Measurements from ENCODE around the gene EMILIN1.

Gene EMILIN1

DNA sequence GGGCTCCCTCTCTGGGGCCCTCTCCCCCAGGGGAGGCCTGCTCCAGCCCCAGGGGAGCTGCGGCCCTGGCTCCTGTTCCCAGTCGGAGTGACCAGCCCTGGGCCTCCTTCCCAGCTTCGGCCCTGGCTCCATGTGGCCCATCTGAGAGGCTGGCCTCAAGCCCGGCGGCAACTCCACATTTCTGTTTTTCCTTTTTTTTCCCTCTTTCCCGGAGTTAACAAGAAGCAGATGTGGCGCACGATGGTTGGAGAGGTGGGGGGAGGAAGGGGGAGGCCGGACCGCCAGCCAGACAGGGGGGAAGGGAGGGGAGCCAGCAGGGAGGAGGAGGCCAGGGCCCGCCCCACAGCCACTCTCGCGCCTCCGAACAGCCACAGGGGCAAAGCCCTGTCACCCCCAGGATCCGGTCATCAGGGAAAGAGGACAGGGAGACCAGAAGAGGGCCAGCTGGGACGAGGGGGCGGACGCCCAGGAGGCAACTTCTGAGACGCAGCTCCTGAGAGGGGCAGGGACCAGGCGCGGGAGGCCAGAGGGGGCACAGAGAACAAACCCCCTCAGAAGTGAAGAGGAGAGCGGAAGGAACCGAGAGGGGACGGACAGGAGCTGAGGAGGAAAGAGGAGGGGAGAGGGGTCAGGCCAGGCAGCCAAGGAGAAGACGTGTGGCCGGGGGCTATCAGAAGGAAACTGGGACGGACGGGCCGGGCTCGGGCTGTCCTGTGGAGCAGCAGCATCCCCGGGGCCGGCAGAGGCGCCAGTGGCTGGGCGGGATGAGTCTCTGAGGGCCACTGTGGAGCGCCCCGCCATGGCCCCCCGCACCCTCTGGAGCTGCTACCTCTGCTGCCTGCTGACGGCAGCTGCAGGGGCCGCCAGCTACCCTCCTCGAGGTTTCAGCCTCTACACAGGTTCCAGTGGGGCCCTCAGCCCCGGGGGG, at the start of gene EMILIN1:
TSS of gene EMILIN1 (plus strand) at position 349 of the 928 bp plus-strand sequence. CDS start at position 800, 451 bp downstream.
- DNase-seq: peak; percentile 51

DNA sequence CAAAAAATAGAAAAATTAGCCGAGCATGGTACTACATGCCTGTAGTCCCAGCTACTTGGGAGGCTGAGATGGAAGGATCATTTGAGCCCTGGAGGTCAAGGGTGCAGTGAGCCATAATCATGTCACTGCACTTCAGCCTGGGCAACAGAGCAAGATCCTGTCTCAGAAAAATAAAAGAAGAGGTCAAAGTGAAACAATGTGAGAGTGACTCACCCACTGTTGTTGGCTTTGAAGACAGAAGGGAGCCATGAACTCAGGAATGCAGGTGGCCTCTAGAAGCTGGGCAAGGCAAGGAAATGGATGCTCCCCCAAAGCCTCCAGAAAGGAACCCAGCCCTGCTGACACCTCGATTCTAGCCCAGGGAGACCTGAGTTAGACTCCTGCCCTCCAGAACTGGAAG, 49.4 kb upstream of the EMILIN1 start:
- DNase-seq: no peak

DNA sequence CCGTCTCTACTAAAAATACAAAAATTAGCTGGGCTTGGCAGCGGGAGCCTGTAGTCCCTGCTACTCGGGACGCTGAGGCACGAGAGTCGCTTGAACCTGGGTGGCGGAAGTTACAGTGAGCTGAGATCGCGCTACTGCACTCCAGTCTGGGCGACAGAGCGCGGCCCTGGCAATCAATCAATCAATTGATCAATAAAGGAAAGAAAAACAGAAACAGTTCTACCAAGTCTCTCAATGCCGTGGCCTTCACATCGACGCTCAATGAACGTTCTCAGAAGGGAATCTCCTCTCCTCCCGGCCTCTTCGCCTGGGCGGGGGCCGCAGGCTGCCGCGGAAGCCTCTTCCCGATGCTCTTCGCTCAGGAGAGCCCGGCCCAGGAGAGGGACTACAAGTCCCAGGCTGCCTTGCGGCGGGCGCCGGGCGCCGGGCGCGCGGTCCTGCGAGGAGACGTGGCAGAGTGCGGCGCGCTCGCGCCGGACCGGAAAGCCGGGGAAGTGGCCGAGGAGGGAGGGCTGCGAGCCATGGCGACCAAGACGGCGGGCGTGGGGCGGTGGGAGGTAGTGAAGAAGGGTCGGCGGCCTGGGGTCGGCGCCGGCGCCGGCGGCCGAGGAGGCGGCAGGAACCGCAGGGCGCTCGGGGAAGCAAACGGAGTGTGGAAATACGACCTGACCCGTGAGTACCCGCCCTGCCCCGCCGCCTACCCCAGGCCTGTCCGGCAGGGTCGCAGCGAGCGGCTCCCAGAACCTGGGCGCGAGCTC, 45.7 kb upstream of the EMILIN1 start, which contains the start of gene TMEM214:
TSS of gene TMEM214 (plus strand) at position 471 of the 758 bp plus-strand sequence. CDS start at position 522, 51 bp downstream.
- DNase-seq: peak; percentile 70

- DNase-seq: no peak
Measured at GRCh38 chr2:27033253-27033852, 45.1 kb upstream of the EMILIN1 start.

DNA sequence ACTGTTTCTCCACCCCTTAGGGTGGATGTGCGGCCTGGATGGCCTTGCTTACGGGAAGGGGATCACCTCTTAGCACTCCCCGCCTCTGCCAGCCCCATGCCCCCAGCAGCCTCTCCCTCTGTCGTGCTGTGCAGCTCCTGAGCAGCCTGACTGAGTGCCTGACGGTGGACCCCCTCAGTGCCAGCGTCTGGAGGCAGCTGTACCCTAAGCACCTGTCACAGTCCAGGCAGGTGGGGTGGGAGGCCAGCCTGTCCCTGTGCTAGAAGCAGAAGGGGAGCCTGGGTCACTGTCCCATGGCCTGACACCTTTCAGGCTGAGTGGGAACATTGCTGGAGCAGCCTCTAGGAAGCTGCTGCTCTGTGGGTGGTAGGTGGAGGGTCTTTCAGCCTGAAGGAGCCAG, 40.4 kb upstream of the EMILIN1 start:
- DNase-seq: no peak

GRCh38 chr2:27038631-27039339, 39.6 kb upstream of the EMILIN1 start:
- no peak for DNase-seq

- no peak for DNase-seq
Measured at GRCh38 chr2:27039426-27039825, 39.0 kb upstream of the EMILIN1 start.

GRCh38 chr2:27039871-27040270, 38.5 kb upstream of the EMILIN1 start:
- DNase-seq: no peak

DNA sequence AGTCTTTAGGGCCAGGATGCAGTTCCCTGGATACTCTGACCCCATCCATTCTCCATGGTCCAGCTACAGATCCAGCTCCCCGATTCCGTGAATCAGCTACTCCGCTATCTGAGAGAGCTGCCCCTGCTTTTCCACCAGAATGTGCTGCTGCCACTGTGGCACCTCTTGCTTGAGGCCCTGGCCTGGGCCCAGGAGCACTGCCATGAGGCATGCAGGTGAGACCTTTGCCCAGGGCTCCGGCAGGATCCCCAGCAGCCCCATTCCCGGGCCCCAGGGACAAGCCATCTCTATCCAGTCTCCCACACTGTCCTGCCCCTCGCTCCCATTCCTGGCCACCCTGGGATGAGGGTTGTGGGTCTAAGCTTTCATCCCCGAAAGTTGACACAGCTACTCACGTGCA, 38.1 kb upstream of the EMILIN1 start:
- DNase-seq: no peak

DNA sequence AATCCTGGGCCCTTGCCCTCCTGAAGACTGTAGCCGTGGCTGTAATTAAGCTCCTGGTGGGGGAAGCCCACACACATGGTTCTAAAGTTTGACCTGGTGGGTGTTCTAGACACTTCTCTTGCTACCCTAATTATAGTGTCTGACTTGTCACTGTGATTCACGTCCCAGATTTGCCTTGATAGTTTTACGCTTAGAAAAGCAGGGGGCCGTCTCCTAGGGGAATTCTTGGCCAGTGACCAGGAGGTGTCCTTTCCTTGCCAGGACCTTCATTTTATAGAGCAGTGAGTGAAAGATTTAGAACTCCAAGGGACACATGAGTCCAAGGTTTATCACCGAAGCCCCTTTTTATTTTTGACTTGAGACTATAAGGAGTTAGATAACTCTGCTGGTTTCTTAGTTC, 36.7 kb upstream of the EMILIN1 start:
- DNase-seq: no peak

DNA sequence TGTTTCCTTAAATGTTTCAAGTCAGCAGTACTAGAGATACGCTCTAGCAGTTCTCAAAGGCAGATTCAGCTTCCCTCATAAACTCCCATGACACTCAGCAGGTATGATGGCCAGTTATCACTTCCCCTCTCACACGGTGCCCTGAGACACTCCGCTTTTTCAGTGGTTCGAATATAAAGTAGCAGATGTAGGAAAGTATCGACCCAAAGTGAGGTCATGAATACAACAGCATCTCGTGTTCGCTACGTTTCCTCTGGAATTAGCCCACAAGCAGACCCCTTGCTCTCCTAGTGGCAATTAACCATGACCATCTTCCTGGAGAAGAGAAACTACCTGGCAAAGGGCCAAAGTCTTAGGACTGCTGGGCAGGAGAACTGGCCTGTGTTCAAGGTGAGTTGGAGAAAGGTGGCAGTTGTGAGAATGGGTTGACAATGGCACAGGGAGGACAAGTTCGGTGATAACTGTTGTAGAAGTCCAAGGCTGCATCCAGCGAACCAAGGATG, 36.2 kb upstream of the EMILIN1 start:
- no peak for DNase-seq

GRCh38 chr2:27042985-27043634, 35.3 kb upstream of the EMILIN1 start:
- DNase-seq: no peak

DNA sequence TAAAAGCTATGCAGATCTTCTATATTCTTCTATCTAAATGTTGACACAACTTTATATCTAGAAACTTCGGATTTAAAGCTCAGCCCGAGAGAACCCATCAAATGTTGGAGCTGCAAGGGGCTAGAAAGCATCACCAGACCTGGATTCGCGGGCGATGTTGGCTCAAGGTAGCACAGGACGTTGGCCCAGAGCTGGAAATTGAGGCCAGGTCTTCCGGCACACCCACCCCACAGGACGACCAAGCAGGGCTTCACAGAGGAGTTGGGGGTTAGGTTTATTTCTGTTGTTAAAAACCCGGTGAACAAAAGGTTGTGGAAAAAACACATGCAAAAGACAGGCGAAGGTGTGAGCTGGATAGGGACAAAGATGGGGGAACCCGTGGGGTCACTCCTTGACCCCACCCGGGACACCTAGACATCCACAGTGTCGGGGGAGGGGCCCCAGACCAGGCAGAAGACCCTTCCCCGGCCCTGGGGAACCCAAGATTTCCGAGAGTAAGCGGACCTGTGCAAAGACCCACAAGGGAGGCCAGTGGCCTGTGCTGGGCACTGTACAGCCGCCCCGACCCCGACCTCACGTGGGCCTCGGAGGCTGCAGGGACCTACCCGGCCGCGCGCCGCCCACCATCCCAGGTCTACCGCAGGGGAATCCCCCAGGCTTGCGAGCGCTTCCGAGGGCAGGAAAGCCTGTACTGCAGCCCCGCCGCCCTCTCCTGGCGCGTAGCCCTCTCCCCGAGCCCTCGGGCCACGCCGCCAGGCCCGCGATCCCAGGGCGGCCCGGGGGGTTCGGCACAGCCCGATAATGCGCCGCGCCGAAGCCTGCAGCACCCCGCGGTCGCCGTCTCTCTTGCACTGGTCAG, 28.8 kb upstream of the EMILIN1 start:
- DNase-seq: no peak

DNA sequence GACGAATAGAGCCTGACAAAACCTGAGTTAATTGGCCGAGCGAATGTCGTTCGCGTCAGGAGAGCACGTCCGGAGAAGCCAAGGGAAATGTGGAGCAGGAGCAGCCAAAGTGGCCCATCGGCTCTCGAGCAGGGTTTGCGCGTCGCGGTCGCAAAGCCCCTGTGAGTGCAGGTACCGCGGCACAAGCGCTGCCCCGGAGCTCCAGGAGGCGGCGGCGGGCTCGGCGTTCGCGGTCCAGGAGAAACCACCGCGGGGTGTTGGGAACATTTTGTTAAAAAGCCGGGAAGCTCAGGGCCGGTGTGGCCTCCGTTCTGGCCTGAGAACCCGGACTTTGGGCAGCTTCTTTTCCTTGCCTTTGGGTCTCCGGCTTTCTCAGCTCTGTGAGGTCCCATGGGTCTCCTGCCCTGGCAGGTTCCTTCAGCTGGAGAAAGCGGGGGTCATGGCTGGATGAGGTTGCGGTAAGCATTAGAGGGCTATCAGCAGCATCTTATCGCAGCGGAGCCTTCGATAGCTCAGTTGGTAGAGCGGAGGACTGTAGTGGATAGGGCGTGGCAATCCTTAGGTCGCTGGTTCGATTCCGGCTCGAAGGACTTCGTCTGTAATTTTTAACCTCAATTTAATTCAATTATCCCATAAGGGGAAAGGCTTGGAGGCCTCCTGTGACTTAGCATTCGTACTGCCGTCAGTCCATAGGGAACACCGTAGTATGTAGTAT, 28.0 kb upstream of the EMILIN1 start:
- DNase-seq: peak; percentile 91

DNA sequence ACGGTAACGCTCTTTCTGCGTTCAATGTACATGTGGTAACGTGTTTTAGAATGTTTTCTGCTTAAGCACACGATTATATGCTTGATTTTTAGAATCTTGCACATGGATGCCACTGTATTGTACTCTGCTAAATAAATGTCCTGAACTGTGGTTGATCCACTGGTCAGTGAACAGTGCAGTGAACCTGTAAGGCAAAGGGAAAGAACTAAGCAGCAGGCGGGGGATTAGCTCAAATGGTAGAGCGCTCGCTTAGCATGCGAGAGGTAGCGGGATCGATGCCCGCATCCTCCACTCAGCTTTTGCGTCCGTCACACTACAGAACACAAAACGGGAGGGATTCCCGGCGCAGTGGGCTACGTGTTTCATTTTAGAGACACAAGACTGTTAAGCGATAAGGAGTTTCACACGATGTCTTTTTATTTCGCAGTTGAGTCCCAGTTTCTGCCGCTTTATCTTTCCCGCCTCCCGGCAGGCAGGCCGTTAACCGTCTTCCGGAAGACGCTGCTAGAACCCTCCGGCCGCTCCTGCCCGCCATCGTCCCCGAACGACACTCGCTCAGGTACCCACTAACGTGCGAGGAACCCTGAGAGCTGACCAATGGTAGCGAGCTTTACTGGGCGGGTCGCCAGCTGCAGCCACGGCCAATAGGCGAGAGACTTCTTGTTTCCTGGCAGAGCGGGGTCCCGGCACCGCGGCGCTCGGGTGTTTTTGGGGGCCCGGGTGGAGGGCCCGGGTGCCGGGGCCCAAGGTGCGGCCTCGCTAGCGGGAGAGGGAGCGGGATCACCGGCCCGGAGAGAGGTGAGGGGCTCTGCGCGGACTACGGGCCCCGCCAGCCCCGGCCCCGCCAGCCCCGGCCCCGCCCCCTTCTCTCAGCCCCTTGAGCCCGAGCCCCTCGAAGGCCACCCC, 27.2 kb upstream of the EMILIN1 start, which contains the start of gene AGBL5:
TSS of gene AGBL5 (plus strand) at position 673 of the 906 bp plus-strand sequence. CDS start 1,291 bp downstream, outside the sequence.
- DNase-seq: peak; percentile 90

DNA sequence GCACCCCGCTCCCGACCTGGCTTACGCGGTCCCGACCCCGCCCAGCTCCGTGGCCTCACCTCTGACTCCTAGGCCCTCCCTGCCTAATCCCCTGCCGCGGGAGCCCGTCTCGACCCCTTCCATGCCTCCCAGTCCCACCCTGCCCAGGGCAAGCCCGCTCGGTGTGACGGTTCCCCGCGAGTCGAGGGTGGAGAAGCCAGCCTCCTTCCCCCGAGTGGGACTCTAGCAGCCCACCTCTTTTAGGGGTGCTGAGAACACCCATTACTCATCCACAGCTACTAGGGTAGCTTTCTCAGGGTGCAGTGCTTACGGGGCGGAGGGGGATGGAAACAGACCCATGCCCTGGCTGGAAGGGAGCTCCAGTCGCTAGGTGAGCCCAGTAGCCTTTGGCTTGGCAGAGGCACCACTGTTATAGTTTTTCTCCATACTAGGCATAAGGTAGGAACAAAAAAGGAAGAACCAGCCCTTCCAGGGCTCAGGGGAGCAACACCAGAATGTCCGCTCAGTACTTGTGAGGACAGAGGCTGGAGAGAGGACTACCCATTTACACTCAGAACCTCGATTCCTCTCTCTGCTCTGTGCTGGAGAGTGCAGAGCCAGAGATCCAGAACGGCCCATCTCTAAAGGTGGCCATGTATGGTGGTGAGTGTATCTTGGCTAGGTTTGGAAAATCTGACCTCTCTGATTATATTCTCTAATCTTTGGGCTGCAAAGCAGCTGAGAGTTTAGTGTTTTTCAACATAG, 26.3 kb upstream of the EMILIN1 start:
- DNase-seq: no peak

DNA sequence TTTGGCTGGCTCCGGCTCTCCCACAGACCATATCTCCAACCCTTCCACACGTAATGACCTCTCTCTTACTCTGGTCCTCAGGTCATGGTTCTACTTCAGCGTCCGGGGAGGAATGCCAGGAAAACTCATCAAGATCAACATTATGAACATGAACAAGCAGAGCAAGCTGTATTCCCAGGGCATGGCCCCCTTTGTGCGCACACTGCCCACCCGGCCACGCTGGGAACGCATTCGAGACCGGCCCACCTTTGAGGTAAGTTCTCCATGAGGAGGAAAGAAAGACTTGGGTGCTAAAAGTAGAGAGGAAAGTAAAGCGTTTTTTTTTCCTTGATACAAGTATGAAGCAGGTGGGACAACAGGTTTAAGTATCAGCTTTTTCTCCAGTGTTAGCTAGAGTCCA, 25.1 kb upstream of the EMILIN1 start:
- DNase-seq: no peak

DNA sequence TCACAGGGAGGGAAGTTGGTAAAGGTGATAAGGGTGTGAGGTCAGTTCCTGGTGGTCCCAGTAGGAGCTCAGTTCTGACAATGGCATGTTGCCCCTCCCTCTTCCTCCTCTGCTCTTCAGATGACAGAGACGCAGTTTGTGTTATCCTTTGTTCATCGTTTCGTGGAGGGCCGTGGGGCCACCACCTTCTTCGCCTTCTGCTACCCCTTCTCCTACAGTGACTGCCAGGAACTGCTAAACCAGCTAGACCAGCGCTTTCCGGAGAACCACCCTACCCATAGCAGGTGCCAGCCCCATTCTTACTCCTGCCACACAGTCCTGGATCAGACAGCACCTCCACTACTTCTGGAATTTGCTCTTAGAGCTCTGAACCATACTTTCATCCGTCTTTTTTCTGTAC, 24.6 kb upstream of the EMILIN1 start:
- DNase-seq: no peak

All from T1000 (cell line).